Measurements from ENCODE around the gene ASB15. TPM values are rescaled to one million over a fixed set of nuclear protein-coding genes. Genes with fewer than 3 reads are reported as not detected.
"Not testable (repeated sequence)": the region's sequence is repeated elsewhere in the genome, so short reads cannot be mapped to it uniquely, and the experiment has no call there.

The ASB15 gene
- total RNA-seq, 1 donor from 2014 or later: 0.59 TPM

- no peak for DNase-seq
Observed at GRCh38 chr7:123599766-123600165, 1.9 kb upstream of the ASB15 start.

GRCh38 chr7:123600876-123601275, 745 bp upstream of the ASB15 start:
- DNase-seq: no peak

- no peak for DNase-seq
Observed at GRCh38 chr7:123602648-123603047, 1.0 kb downstream of the ASB15 start.

- no peak for DNase-seq
Observed at GRCh38 chr7:123604739-123605138, 3.1 kb downstream of the ASB15 start.

- DNase-seq: no peak
Observed at GRCh38 chr7:123607423-123607975, 5.9 kb downstream of the ASB15 start.

GRCh38 chr7:123608991-123609882, 7.6 kb downstream of the ASB15 start:
- DNase-seq: no peak

GRCh38 chr7:123609883-123610239, 8.2 kb downstream of the ASB15 start:
- DNase-seq: no peak

- DNase-seq: no peak
Observed at GRCh38 chr7:123612024-123612423, 10.4 kb downstream of the ASB15 start.

GRCh38 chr7:123615344-123615743, 13.7 kb downstream of the ASB15 start:
- no peak for DNase-seq

GRCh38 chr7:123616223-123616622, 14.6 kb downstream of the ASB15 start:
- no peak for DNase-seq

- no peak for DNase-seq
Observed at GRCh38 chr7:123621707-123622106, 20.1 kb downstream of the ASB15 start.

- DNase-seq: no peak
Observed at GRCh38 chr7:123622660-123623386, 21.2 kb downstream of the ASB15 start.

GRCh38 chr7:123624527-123625183, 23.0 kb downstream of the ASB15 start:
- no peak for DNase-seq

- DNase-seq: no peak
Observed at GRCh38 chr7:123625254-123625653, 23.6 kb downstream of the ASB15 start.

GRCh38 chr7:123627851-123628250, 26.2 kb downstream of the ASB15 start:
- DNase-seq: no peak

GRCh38 chr7:123628829-123629228, 27.2 kb downstream of the ASB15 start:
- DNase-seq: no peak

GRCh38 chr7:123629281-123629680, 27.7 kb downstream of the ASB15 start:
- DNase-seq: no peak

GRCh38 chr7:123632808-123633207, 31.2 kb downstream of the ASB15 start:
- no peak for DNase-seq

GRCh38 chr7:123633553-123633952, 31.9 kb downstream of the ASB15 start:
- DNase-seq: no peak

- DNase-seq: not testable (repeated sequence)
Observed at GRCh38 chr7:123634011-123634573, 32.5 kb downstream of the ASB15 start.

- peak; percentile 16 for DNase-seq
Observed at GRCh38 chr7:123635551-123636359, 34.1 kb downstream of the ASB15 start.

- no peak for DNase-seq
Observed at GRCh38 chr7:123637203-123637602, 35.6 kb downstream of the ASB15 start.
